CD14-positive monocyte (primary cell): ENCODE measurements around the gene SF3A1. TPM values are rescaled to one million over a fixed set of nuclear protein-coding genes. Genes with fewer than 3 reads are reported as not detected.

ENCODE experiments used
- DNase-seq, 3 donors: peaks; one replicate each; pipeline ENCODE4 v3.0.0-alpha.2; 2011 to 2022
- H2AFZ ChIP-seq: 2 replicates; pipeline ENCODE4 v1.6.0; 2012; ENCODE audit warnings: mild to moderate bottlenecking, low read depth, low read length, inconsistent platforms; ENCODE audit not compliant: insufficient read depth, poor library complexity, severe bottlenecking
- H3K27ac ChIP-seq, 2 donors: 1 replicate in 1 of 2; 2 replicates in 1 of 2; pipeline ENCODE4 v1.5.1; 2012 to 2013; ENCODE audit warnings: low read length in 2 of 2, control low read depth in 1 of 2, inconsistent platforms in 1 of 2, low read depth in 1 of 2, mild to moderate bottlenecking in 1 of 2
- H3K27me3 ChIP-seq, 2 donors: one replicate each; pipeline versions ENCODE4 v1.6.0 to v1.6.1; 2011 to 2013; ENCODE audit warnings: low read length in 2 of 2; ENCODE audit not compliant: control insufficient read depth in 2 of 2, insufficient read depth in 2 of 2
- H3K36me3 ChIP-seq, 2 donors: replicated peaks in 1 of 2; 1 replicate in 1 of 2; 2 replicates in 1 of 2; pipeline versions ENCODE4 v1.5.1 to v1.6.1; 2012 to 2013; ENCODE audit warnings: low read length in 2 of 2, control low read depth in 1 of 2, inconsistent platforms in 1 of 2, mild to moderate bottlenecking in 1 of 2; ENCODE audit not compliant: insufficient read depth in 2 of 2, control insufficient read depth in 1 of 2
- H3K4me1 ChIP-seq, 2 donors: 1 replicate in 1 of 2; 2 replicates in 1 of 2; pipeline versions ENCODE4 v1.5.1 to v1.6.1; 2012 to 2013; ENCODE audit warnings: low read length in 2 of 2, control low read depth in 1 of 2, inconsistent platforms in 1 of 2, mild to moderate bottlenecking in 1 of 2, moderate library complexity in 1 of 2; ENCODE audit not compliant: insufficient read depth in 2 of 2, control insufficient read depth in 1 of 2
- H3K4me2 ChIP-seq: replicated peaks from 2 replicates; pipeline ENCODE3; 2012; ENCODE audit warnings: low read length, moderate library complexity, mild to moderate bottlenecking; ENCODE audit not compliant: poor library complexity, severe bottlenecking; ENCODE audit errors: extremely low read depth
- H3K4me3 ChIP-seq, 3 experiments: fragments of 200-600 bp in 1 of 3; sonication (generic) in 1 of 3; replicated peaks in 1 of 3; 1 replicate in 2 of 3; 2 replicates in 1 of 3; pipeline ENCODE4 v1.5.1; 2011 to 2013; ENCODE audit warnings: low read length in 3 of 3, mild to moderate bottlenecking in 3 of 3, control low read depth in 2 of 3, low read depth in 2 of 3, inconsistent platforms in 1 of 3, moderate library complexity in 1 of 3
- H3K79me2 ChIP-seq: 2 replicates; pipeline ENCODE4 v1.6.0; 2012; ENCODE audit warnings: mild to moderate bottlenecking, control low read depth, inconsistent platforms, low read length, moderate library complexity; ENCODE audit not compliant: insufficient read depth
- H3K9ac ChIP-seq: 2 replicates; pipeline ENCODE4 v1.6.0; 2017; ENCODE audit warnings: low read length, mild to moderate bottlenecking; ENCODE audit not compliant: insufficient read depth, poor library complexity, severe bottlenecking
- H3K9me3 ChIP-seq, 2 donors: replicated peaks in 1 of 2; 1 replicate in 1 of 2; 2 replicates in 1 of 2; pipeline versions ENCODE4 v1.5.1 to v1.6.1; 2012 to 2013; ENCODE audit warnings: low read length in 2 of 2, control low read depth in 1 of 2; ENCODE audit not compliant: control insufficient read depth in 1 of 2, insufficient read depth in 1 of 2
- H4K20me1 ChIP-seq: 2 replicates; pipeline ENCODE4 v1.6.0; 2012; ENCODE audit warnings: mild to moderate bottlenecking, low read length, control low read depth, moderate library complexity; ENCODE audit not compliant: insufficient read depth
- H3K27ac Mint-ChIP-seq, 7 donors: one replicate each; pipeline ENCODE4 v1.8.0; 2020; ENCODE audit warnings: mild to moderate bottlenecking in 7 of 7, mixed read lengths in 7 of 7, moderate library complexity in 6 of 7, inconsistent platforms in 2 of 7
- H3K27me3 Mint-ChIP-seq, 3 donors: one replicate each; pipeline ENCODE4 v1.8.0; 2021 to 2022; ENCODE audit warnings: low read depth in 3 of 3, mild to moderate bottlenecking in 3 of 3, mixed read lengths in 3 of 3, moderate library complexity in 3 of 3, inconsistent platforms in 1 of 3
- H3K36me3 Mint-ChIP-seq, 2 donors: one replicate each; pipeline ENCODE4 v1.8.0; 2020; ENCODE audit warnings: mixed read lengths in 2 of 2, inconsistent platforms in 1 of 2, mild to moderate bottlenecking in 1 of 2
- H3K4me1 Mint-ChIP-seq: one replicate; pipeline ENCODE4 v1.8.0; 2020; ENCODE audit warnings: mild to moderate bottlenecking, mixed read lengths
- H3K4me3 Mint-ChIP-seq, 2 donors: one replicate each; pipeline ENCODE4 v1.8.0; 2020; ENCODE audit warnings: mild to moderate bottlenecking in 2 of 2, mixed read lengths in 2 of 2, moderate library complexity in 1 of 2
- H3K9me3 Mint-ChIP-seq, 7 donors: one replicate each; pipeline ENCODE4 v1.8.0; 2020 to 2022; ENCODE audit warnings: mixed read lengths in 7 of 7, mild to moderate bottlenecking in 6 of 7, moderate library complexity in 6 of 7, inconsistent platforms in 2 of 7
- WGBS: methylation state at CpG from one replicate; pipeline ENCODE4 v1.1.5; 2013; ENCODE audit warnings: missing lambda C conversion rate; ENCODE audit not compliant: insufficient coverage; 5-methylcytosine and 5-hydroxymethylcytosine counted together
- intact Hi-C, 2 donors: fragments of 100-400 bp; cut with micrococcal nuclease; formaldehyde crosslinking; loops; one replicate each; pipeline versions ENCODE4 v1.15.0 to v1.15.1; 2023
- polyA plus RNA-seq, 3 donors: library from polyadenylated mRNA; depleted of rRNA in 1 of 3; unstranded in 2 of 3; stranded (reverse) in 1 of 3; fragments of 300-500 nt in 2 of 3; fragments of >200 nt in 1 of 3; fragmentation: Illumina TruSeq in 2 of 3; gene quantifications; 1 replicate in 2 of 3; 2 replicates in 1 of 3; pipeline ENCODE4 v1.2.3, GENCODE V29; 2012 to 2021
- TF ChIP-seq, protein P1 (sequence below): fragments of 200-600 bp; IDR thresholded peaks from one replicate; pipeline ENCODE4 v1.8.0; 2022; ENCODE audit warnings: antibody characterized with exemption, mild to moderate bottlenecking

Gene SF3A1
- polyA plus RNA-seq, 3 donors, result 34.7 to 102 (median 52.1) TPM

DNA sequence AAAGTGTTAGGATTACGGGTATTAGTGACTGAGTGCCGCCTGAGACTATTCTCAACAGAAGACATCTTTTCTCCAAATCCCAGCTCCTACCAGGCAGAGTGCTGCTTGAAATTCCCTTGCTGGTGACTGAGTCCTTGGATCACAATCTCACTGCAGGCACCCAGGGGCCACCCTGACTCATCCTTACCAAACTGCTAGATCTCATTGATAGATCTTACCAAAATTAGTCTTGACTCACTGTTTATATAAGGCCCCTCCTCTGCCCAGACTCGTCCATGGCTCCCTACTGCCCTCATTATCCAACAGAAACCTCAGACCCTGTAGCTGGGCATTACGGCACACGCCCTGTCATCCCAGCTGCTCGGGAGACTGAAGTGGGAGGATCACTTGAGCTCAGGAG lies 44.6 kb downstream of the SF3A1 start:
- intact Hi-C loops, result no loop called here
- H3K9me3 Mint-ChIP-seq, result peaks cover 0 to 4% (median 0%) of the 10 kb centered on the region in 7 donors

DNA sequence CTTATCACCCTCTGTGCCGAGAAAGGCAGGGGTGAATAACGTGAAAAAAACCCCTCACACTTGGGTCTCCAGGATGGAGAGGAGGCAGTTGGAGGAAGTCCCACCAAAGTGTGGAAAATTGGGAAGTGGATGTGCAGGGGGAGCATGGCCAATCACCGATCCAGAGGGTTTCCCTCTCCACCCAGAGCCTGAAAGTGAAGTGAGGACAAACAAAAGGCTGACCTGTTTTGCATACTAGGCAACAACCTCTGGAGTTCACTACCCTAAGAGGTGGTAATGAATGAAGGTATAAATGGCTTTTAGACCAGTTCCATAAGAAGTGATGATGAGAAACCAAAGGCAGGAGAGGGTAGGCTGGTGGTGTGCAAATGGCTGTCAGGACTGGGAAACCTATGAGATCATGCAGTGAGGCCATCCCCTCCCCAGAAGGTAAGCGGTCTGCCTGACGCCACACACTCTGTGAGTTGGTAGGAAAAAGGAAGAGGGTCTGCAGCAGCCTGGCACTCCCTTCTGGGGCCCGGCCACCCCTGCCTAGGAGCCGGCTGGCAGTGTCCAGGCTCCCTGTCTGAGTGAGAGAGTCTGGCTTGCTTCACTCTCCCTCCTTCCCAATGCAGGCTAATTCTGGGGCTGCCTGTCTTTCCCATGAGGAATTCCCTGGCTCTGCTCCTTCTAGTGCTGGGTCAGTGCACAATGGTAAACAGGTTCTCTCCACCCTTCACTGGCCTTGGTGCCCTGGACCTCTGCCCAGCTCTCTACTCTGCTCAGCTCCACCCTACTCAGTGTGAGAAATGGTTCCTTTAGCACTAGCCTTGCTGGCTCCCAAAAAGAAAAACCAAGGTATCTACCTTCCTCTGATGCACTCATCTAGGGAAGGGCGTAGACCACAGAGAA lies 45.6 kb downstream of the SF3A1 start:
- Histone ChIP-seq H3K9me3 (no peaks in the 10 kb centered on the region), H3K36me3 (no peaks in the 10 kb centered on the region), H3K9ac (peak overlapping the region; percentile 19), H4K20me1 (no peaks in the 10 kb centered on the region), H3K4me1 (peaks cover 95 to 100% of the 10 kb centered on the region in 2 donors), H3K27ac (peak overlapping the region; percentile 72 to 90), H3K79me2 (peaks cover 79% of the 10 kb centered on the region), H3K27me3 (no peaks in the 10 kb centered on the region), H2AFZ (no peak overlapping the region), H3K4me3 (peak overlapping the region in 1 of 3 experiments; percentile 59), H3K4me2 (peak overlapping the region; percentile 61)
- TF ChIP-seq, protein P1, sequence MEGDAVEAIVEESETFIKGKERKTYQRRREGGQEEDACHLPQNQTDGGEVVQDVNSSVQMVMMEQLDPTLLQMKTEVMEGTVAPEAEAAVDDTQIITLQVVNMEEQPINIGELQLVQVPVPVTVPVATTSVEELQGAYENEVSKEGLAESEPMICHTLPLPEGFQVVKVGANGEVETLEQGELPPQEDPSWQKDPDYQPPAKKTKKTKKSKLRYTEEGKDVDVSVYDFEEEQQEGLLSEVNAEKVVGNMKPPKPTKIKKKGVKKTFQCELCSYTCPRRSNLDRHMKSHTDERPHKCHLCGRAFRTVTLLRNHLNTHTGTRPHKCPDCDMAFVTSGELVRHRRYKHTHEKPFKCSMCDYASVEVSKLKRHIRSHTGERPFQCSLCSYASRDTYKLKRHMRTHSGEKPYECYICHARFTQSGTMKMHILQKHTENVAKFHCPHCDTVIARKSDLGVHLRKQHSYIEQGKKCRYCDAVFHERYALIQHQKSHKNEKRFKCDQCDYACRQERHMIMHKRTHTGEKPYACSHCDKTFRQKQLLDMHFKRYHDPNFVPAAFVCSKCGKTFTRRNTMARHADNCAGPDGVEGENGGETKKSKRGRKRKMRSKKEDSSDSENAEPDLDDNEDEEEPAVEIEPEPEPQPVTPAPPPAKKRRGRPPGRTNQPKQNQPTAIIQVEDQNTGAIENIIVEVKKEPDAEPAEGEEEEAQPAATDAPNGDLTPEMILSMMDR, result no peak
- WGBS, result 43% methylated on average over 1 of the region's 8 CpGs
- peak overlapping the region; percentile 12 to 62 for H3K4me3 Mint-ChIP-seq
- peak overlapping the region; percentile 86 to 96 (median 93) for H3K27ac Mint-ChIP-seq
- peaks cover 0 to 6% (median 0%) of the 10 kb centered on the region in 3 donors for H3K27me3 Mint-ChIP-seq
- H3K9me3 Mint-ChIP-seq, result peaks cover 0 to 4% (median 0%) of the 10 kb centered on the region in 7 donors
- DNase-seq, result no peak
- H3K36me3 Mint-ChIP-seq, result peaks cover 25 to 42% of the 10 kb centered on the region in 2 donors
- H3K4me1 Mint-ChIP-seq, result peaks cover 95% of the 10 kb centered on the region
- intact Hi-C loops, result loop anchor here in 1 of 2 donors (2.0 kb wide), 1 partner anchor 14 kb away; no protein-coding TSS in a partner anchor

More for the DNA sequence above, 44.6 kb downstream of the SF3A1 start:
- Histone ChIP-seq H3K4me1 (peaks cover 92 to 99% of the 10 kb centered on the region in 2 donors), H3K36me3 (no peaks in the 10 kb centered on the region), H2AFZ (no peak overlapping the region), H3K9me3 (no peaks in the 10 kb centered on the region), H3K9ac (no peak overlapping the region), H3K79me2 (peaks cover 81% of the 10 kb centered on the region), H3K27me3 (no peaks in the 10 kb centered on the region), H3K4me3 (peak overlapping the region in 1 of 3 experiments; percentile 59), H3K4me2 (peak overlapping the region; percentile 61), H3K27ac (peak overlapping the region; percentile 72 to 90), H4K20me1 (no peaks in the 10 kb centered on the region)
- Mint-ChIP-seq H3K4me3 (no peak overlapping the region), H3K27ac (peak overlapping the region in 6 of 7 donors; percentile 25 to 96 (median 78)), H3K4me1 (peaks cover 94% of the 10 kb centered on the region), H3K36me3 (peaks cover 27 to 47% of the 10 kb centered on the region in 2 donors), H3K27me3 (peaks cover 0 to 6% (median 0%) of the 10 kb centered on the region in 3 donors)
- TF ChIP-seq, protein P1, result no peak
- DNase-seq, result peak in 1 of 3 donors; percentile 43
- WGBS, result 90% methylated on average over 2 of the region's 6 CpGs
